Measurements from ENCODE around the gene ZDHHC9. TPM values are rescaled to one million over a fixed set of nuclear protein-coding genes. Genes with fewer than 3 reads are reported as not detected.

The ZDHHC9 gene
- total and polyA plus RNA-seq, 2 of the 4 experiments (the other 2 are of a cell fraction), result 17.7 to 28.4 TPM

DNA sequence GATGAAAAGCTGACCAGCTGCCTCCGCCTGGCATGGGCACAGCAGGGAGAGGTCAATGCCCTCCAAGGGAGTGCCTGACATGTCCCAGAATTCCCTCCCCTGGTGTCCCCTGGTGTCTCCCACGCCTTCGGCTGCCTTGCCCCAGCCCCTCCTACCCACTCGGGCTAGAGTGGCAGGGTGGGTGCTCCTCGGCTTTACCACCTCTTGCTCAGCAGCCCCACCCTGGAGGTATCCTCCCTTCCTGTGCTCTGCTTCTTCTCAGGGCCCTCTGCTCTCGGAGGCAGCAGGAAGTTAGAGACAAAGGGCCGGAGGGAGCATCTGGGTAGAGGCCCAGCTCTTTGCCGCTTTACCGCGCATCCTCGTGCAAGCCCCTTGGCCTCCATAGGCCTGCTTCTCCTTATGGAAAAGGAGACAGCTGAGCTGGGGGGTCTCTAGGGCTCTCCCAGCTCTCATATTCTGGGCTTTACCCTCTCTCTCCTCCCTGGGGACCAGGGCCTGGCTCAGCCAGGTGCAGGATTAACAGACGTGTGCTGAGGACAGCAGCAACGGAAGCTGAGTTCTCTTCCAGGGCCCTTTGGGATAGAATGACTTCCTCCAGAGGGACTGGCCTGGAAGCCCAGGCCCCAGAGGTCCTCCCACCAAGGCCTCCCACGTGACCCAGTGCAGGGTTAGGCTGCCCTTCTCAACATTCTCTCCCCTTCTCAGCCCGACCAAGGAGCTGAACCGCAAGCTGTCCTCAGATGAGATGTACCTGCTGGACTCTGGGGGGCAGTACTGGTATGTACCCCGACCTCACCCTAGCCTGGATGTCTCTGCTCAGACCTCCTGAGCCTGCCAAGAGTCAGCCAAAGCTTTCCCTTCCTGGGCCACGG lies 87.7 kb downstream of the ZDHHC9 start:
- H2BK15ac ChIP-seq (ENCODE audit: low read depth, low read length), result no peak overlapping the region
- H3K4me2 ChIP-seq (ENCODE audit: low read depth, low read length), result no peak overlapping the region
- no peak overlapping the region for H2BK5ac ChIP-seq (ENCODE audit: low read depth, low read length, poor library complexity, severe bottlenecking)
- 80% methylated on average over 1 of the region's 18 CpGs; no CpG with 5 or more reads in 1 of the 2 experiments for WGBS, 2 experiments (ENCODE audit: extremely low coverage in 2 of 2, insufficient read length in 1 of 2)
- no peak overlapping the region for H4K8ac ChIP-seq (ENCODE audit: low read depth in 2 of 2, low read length in 2 of 2)
- H3K4me3 ChIP-seq (ENCODE audit: insufficient read depth, low read depth, low read length), result no peak overlapping the region
- H2AFZ ChIP-seq (replicated peaks; ENCODE audit: low read length, poor library complexity), result no peak overlapping the region
- no peak overlapping the region for H2AK9ac ChIP-seq (replicated peaks; ENCODE audit: low read depth, low read length, poor library complexity)
- dilution Hi-C loops (cut with HindIII; ENCODE audit: low sequenced_read_pairs, unreplicated experiment) (no loop called here), intact Hi-C loops (cut with micrococcal nuclease) (no loop called here), in situ Hi-C loops (cut with MboI; ENCODE audit: low sequenced_read_pairs) (no loop called here)
- TF ChIP-seq RCOR1 (IDR thresholded peaks at IDR 0.05; ENCODE audit: insufficient replicate concordance, low read length) (no peak), MXI1 (IDR thresholded peaks at IDR 0.05; ENCODE audit: borderline replicate concordance, low read depth, low read length) (no peak), RFX5 (IDR thresholded peaks at IDR 0.05; ENCODE audit: low read depth, low read length) (no peak)
- TF ChIP-seq, protein P1, sequence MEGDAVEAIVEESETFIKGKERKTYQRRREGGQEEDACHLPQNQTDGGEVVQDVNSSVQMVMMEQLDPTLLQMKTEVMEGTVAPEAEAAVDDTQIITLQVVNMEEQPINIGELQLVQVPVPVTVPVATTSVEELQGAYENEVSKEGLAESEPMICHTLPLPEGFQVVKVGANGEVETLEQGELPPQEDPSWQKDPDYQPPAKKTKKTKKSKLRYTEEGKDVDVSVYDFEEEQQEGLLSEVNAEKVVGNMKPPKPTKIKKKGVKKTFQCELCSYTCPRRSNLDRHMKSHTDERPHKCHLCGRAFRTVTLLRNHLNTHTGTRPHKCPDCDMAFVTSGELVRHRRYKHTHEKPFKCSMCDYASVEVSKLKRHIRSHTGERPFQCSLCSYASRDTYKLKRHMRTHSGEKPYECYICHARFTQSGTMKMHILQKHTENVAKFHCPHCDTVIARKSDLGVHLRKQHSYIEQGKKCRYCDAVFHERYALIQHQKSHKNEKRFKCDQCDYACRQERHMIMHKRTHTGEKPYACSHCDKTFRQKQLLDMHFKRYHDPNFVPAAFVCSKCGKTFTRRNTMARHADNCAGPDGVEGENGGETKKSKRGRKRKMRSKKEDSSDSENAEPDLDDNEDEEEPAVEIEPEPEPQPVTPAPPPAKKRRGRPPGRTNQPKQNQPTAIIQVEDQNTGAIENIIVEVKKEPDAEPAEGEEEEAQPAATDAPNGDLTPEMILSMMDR (conservative IDR thresholded peaks at IDR 0.05; ENCODE audit: low read depth, low read length), result no peak
- no peak overlapping the region for H2BK20ac ChIP-seq (ENCODE audit: low read depth, low read length)
- H3K27ac ChIP-seq (ENCODE audit: insufficient read depth, low read length), result no peak overlapping the region
- no TSS peak for BruUV-seq (replicated peaks)
- H4K5ac ChIP-seq (ENCODE audit: low read depth, low read length), result no peak overlapping the region
- H2AK5ac ChIP-seq (ENCODE audit: low read depth, low read length), result no peak overlapping the region
- ChIA-PET POLR2A (ENCODE audit: unreplicated experiment) (no interaction called here), CTCF (no interaction called here)
- H3K9me1 ChIP-seq (ENCODE audit: insufficient read depth, low read length), result no peaks in the 10 kb centered on the region
- no peak overlapping the region for H3K4ac ChIP-seq (ENCODE audit: low read depth, low read length)
- peaks cover 4% of the 10 kb centered on the region for H3K27me3 ChIP-seq (ENCODE audit: control insufficient read depth, insufficient read depth, low read length)
- H2BK120ac ChIP-seq (ENCODE audit: low read depth, low read length), result no peak overlapping the region
- no peaks in the 10 kb centered on the region for H3K4me1 ChIP-seq (ENCODE audit: control insufficient read depth, insufficient read depth, low read length)
- no peak overlapping the region for H3K14ac ChIP-seq (replicated peaks; ENCODE audit: low read depth, low read length)
- no peak overlapping the region for H3K23ac ChIP-seq (ENCODE audit: low read depth, low read length)
- H3K36me3 ChIP-seq (ENCODE audit: control insufficient read depth, insufficient read depth, low read length), result no peaks in the 10 kb centered on the region
- no peaks in the 10 kb centered on the region for H3K9me3 ChIP-seq (ENCODE audit: control insufficient read depth, insufficient read depth, low read length)
- no peaks in the 10 kb centered on the region for H4K20me1 ChIP-seq (ENCODE audit: insufficient read depth, low read length)
- DNase-seq (no peak), ATAC-seq (ENCODE audit: low read depth) (no peak)
- H4K91ac ChIP-seq (ENCODE audit: insufficient read depth, low read depth, low read length), result no peak overlapping the region
- H3K18ac ChIP-seq (ENCODE audit: low read depth, low read length), result no peak overlapping the region
- no peaks in the 10 kb centered on the region for H3K79me1 ChIP-seq (ENCODE audit: low read depth in 1 of 2, low read length in 2 of 2)
- H3K9ac ChIP-seq (ENCODE audit: low read depth, low read length), result no peak overlapping the region
- no peak overlapping the region for H3K56ac ChIP-seq (ENCODE audit: extremely low read depth, insufficient read depth, low read length)

All from IMR-90 (cell line).